Body of pancreas (tissue), 4 donors: Measurements from ENCODE around the gene ASCC1. TPM values are rescaled to one million over a fixed set of nuclear protein-coding genes. Genes with fewer than 3 reads are reported as not detected.

Experiments
- ATAC-seq: fragments of 150-250 bp; one replicate; pipeline ENCODE4 v1.9.1; 2016
- DNase-seq, 4 donors: peaks; one replicate each; pipeline ENCODE4 v3.0.0-alpha.2; 2019
- H3K27ac ChIP-seq, 4 donors: fragments of 200-600 bp; sonication (generic); 1 replicate in 3 of 4; 2 replicates in 1 of 4; pipeline versions ENCODE4 v1.5.1 to v1.6.1; 2016 to 2019; ENCODE audit warnings: mild to moderate bottlenecking in 1 of 4, mixed read lengths in 1 of 4, moderate library complexity in 1 of 4
- H3K27me3 ChIP-seq, 2 donors: fragments of 200-600 bp; sonication (generic); one replicate each; pipeline ENCODE4 v1.6.0; 2016; ENCODE audit warnings: mild to moderate bottlenecking in 1 of 2
- H3K36me3 ChIP-seq, 2 donors: fragments of 200-600 bp; sonication (generic); replicated peaks in 1 of 2; 2 replicates each; pipeline ENCODE4 v1.5.1; 2016; ENCODE audit warnings: low read depth in 2 of 2; ENCODE audit not compliant: insufficient read depth in 1 of 2
- H3K4me1 ChIP-seq: fragments of 200-600 bp; sonication (generic); one replicate; pipeline ENCODE4 v1.6.0; 2016
- H3K4me3 ChIP-seq, 2 donors: fragments of 200-600 bp; sonication (generic); 1 replicate in 1 of 2; 2 replicates in 1 of 2; pipeline ENCODE4 v1.5.1; 2016 to 2019
- H3K9me3 ChIP-seq, 3 donors: fragments of 200-600 bp; sonication (generic); 1 replicate in 2 of 3; 2 replicates in 1 of 3; pipeline ENCODE4 v1.5.1; 2016
- POLR2A ChIP-seq, 3 donors: fragments of 450-650 bp; IDR thresholded peaks; one replicate each; pipeline ENCODE4 v1.6.1; 2016; ENCODE audit warnings: antibody characterized with exemption in 3 of 3, mild to moderate bottlenecking in 2 of 3
- WGBS, 2 donors: methylation state at CpG; one replicate each; pipeline ENCODE4 v1.1.5; 2017; 5-methylcytosine and 5-hydroxymethylcytosine counted together
- intact Hi-C: fragments of 100-400 bp; cut with DNase I; formaldehyde crosslinking; loops from one replicate; pipeline ENCODE4 v1.15.1; 2023
- total RNA-seq, 2 donors: library from RNA; depleted of rRNA; stranded (reverse); fragments of >200 nt; gene quantifications; one replicate each; pipeline ENCODE4 v1.1.0, GENCODE V29; 2016
- TF ChIP-seq, protein P1 (sequence below), 7 experiments: fragments of 450-650 bp in 4 of 7; fragments of 200-600 bp in 3 of 7; sonication (generic) in 3 of 7; IDR thresholded peaks; one replicate each; pipeline ENCODE4 v1.5.1; 2016 to 2019; ENCODE audit warnings: antibody characterized with exemption in 7 of 7

The ASCC1 gene
- total RNA-seq, 2 donors from 2014 or later: 16.1 to 17.1 TPM

- no peak overlapping the region for H3K27ac ChIP-seq
- peaks cover 19% of the 10 kb centered on the region for H3K4me1 ChIP-seq
- no peaks in the 10 kb centered on the region for H3K9me3 ChIP-seq
- ATAC-seq (no peak), DNase-seq (no peak)
- WGBS, 2 donors: 93 to 94% methylated on average over 5 of the region's 5 CpGs
- no peak for TF ChIP-seq POLR2A (IDR thresholded peaks at IDR 0.05)
- TF ChIP-seq, protein P1, sequence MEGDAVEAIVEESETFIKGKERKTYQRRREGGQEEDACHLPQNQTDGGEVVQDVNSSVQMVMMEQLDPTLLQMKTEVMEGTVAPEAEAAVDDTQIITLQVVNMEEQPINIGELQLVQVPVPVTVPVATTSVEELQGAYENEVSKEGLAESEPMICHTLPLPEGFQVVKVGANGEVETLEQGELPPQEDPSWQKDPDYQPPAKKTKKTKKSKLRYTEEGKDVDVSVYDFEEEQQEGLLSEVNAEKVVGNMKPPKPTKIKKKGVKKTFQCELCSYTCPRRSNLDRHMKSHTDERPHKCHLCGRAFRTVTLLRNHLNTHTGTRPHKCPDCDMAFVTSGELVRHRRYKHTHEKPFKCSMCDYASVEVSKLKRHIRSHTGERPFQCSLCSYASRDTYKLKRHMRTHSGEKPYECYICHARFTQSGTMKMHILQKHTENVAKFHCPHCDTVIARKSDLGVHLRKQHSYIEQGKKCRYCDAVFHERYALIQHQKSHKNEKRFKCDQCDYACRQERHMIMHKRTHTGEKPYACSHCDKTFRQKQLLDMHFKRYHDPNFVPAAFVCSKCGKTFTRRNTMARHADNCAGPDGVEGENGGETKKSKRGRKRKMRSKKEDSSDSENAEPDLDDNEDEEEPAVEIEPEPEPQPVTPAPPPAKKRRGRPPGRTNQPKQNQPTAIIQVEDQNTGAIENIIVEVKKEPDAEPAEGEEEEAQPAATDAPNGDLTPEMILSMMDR (IDR thresholded peaks at IDR 0.05): no peak
- H3K4me3 ChIP-seq: no peak overlapping the region
- no peaks in the 10 kb centered on the region for H3K27me3 ChIP-seq
- H3K36me3 ChIP-seq: no peaks in the 10 kb centered on the region
- intact Hi-C loops: no loop called here
These were observed 143.4 kb downstream of the ASCC1 start for GRCh38 chr10:72072639-72073038.

DNA sequence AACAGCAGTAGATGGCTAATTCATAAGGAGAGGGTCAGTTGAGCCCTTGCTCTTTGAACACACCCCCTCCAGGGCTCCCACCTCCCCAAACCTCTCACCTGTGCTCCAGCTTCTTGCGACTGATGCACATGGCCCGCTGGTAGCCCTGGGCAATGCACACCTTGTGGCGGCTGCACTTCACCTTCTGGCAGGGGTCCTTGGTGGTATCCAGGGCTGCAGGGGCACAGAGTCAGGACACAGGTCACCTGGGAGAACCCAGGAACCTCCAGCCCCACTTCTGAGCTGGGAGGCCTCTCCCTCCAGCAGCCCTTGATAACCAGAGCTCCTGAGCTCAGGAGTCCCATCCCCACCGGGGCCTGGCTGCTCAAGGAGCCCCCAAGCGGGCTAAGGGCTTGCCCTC is 144.0 kb downstream of the ASCC1 start:
- Histone ChIP-seq H3K27me3 (no peaks in the 10 kb centered on the region), H3K4me1 (peaks cover 19% of the 10 kb centered on the region), H3K36me3 (no peaks in the 10 kb centered on the region), H3K4me3 (no peak overlapping the region), H3K27ac (no peak overlapping the region), H3K9me3 (no peaks in the 10 kb centered on the region)
- ATAC-seq (no peak), DNase-seq (no peak)
- intact Hi-C loops: no loop called here
- TF ChIP-seq, protein P1 (IDR thresholded peaks at IDR 0.05): no peak
- TF ChIP-seq POLR2A (IDR thresholded peaks at IDR 0.05): no peak
- 95 to 100% methylated on average over 4 to 5 of the region's 5 CpGs for WGBS, 2 donors

DNA sequence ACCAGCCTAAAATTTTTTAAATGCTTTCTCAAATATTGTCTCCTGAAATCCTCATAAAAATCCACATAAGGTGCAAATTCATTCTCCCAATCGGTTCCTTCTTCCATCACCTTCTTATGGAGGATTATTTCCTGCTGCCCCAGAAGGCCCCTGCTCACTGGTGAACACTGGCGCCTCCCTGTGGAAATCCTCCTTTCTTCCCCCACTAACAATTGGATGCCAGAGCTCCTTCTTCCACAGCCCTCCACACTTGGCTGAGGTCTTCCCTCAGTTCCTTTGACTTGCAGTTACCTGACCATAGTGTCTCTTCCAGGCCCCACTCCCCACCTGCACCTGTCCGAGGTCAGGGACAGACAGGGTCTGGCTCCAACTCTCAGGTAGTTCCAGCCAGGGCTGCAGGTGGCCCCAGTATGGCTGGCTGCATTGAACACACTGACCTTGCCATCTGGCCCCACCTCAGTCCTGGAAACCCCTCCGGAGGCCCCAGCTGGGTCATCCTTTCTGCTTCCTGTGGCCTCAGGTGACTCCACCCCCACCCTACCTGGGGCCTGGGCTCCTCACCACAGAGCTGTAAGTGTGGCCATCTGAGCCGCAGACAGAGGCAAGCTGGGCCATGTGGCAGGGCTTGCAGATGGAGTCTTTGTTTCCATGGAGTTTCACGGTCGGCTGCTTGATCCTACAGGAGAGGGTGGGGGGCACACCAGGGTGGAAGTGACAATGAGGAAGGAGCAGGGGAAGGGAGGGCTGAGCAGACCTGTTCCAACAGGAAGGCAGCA is 146.1 kb downstream of the ASCC1 start:
- DNase-seq (no peak), ATAC-seq (no peak)
- no peaks in the 10 kb centered on the region for H3K36me3 ChIP-seq
- WGBS, 2 donors: 88 to 91% methylated on average over 3 to 6 of the region's 7 CpGs
- intact Hi-C loops: no loop called here
- no peak overlapping the region for H3K27ac ChIP-seq
- no peak for TF ChIP-seq POLR2A (IDR thresholded peaks at IDR 0.05)
- TF ChIP-seq, protein P1 (IDR thresholded peaks at IDR 0.05): no peak
- H3K4me1 ChIP-seq: peaks cover 18% of the 10 kb centered on the region
- no peaks in the 10 kb centered on the region for H3K27me3 ChIP-seq
- H3K9me3 ChIP-seq: no peaks in the 10 kb centered on the region
- H3K4me3 ChIP-seq: no peak overlapping the region

GRCh38 chr10:72068901-72069446 is 147.1 kb downstream of the ASCC1 start:
- peak in 1 of 4 donors; percentile 32 for DNase-seq
- intact Hi-C loops: no loop called here
- peaks cover 18% of the 10 kb centered on the region for H3K4me1 ChIP-seq
- H3K27me3 ChIP-seq: no peaks in the 10 kb centered on the region
- no peak for TF ChIP-seq POLR2A (IDR thresholded peaks at IDR 0.05)
- TF ChIP-seq, protein P1 (IDR thresholded peaks at IDR 0.05): no peak
- ATAC-seq: peak; percentile 43
- H3K36me3 ChIP-seq: no peaks in the 10 kb centered on the region
- H3K9me3 ChIP-seq: no peaks in the 10 kb centered on the region
- H3K27ac ChIP-seq: peak overlapping the region in 1 of 4 donors; percentile 3
- no peak overlapping the region for H3K4me3 ChIP-seq
- WGBS, 2 donors: 18 to 39% methylated on average over 8 to 12 of the region's 12 CpGs
